ENCODE measurements around the gene ELOVL5. TPM values are rescaled to one million over a fixed set of nuclear protein-coding genes. Genes with fewer than 3 reads are reported as not detected.
"Not testable (repeated sequence)": the region's sequence is repeated elsewhere in the genome, so short reads cannot be mapped to it uniquely, and the experiment has no call there.

Gene ELOVL5
- total RNA-seq, 1 donor from 2014 or later, result 67.1 TPM

DNA sequence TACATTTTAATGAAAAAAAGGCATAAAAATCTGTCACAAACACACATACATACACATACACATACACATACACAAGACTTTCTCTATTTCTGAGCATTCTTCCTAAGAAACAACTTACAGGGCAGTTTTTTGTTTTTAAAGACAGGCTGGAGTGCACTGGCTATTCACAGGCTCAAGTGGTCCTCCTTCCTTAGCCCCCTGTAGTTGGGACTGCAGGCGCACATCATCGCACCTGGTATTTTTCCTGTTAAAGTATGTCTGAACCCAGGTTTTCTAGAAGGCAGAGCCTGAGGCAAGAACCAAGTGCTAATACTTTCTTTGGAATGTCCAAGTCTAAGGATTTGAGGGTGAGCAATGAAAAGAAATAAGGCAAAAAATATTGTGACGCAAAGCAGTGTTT, 41.3 kb upstream of the ELOVL5 start:
- H3K4me1 Mint-ChIP-seq (ENCODE audit: low read depth), result no peaks in the 10 kb centered on the region
- TF ChIP-seq, protein P1, sequence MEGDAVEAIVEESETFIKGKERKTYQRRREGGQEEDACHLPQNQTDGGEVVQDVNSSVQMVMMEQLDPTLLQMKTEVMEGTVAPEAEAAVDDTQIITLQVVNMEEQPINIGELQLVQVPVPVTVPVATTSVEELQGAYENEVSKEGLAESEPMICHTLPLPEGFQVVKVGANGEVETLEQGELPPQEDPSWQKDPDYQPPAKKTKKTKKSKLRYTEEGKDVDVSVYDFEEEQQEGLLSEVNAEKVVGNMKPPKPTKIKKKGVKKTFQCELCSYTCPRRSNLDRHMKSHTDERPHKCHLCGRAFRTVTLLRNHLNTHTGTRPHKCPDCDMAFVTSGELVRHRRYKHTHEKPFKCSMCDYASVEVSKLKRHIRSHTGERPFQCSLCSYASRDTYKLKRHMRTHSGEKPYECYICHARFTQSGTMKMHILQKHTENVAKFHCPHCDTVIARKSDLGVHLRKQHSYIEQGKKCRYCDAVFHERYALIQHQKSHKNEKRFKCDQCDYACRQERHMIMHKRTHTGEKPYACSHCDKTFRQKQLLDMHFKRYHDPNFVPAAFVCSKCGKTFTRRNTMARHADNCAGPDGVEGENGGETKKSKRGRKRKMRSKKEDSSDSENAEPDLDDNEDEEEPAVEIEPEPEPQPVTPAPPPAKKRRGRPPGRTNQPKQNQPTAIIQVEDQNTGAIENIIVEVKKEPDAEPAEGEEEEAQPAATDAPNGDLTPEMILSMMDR (IDR thresholded peaks at IDR 0.05; ENCODE audit: unreplicated experiment), result no peak
- H3K9me3 Mint-ChIP-seq (ENCODE audit: low read depth), result no peaks in the 10 kb centered on the region
- H3K27ac Mint-ChIP-seq, result no peak overlapping the region
- H3K27me3 Mint-ChIP-seq, result peaks cover 11% of the 10 kb centered on the region
- no peaks in the 10 kb centered on the region for H3K36me3 Mint-ChIP-seq (ENCODE audit: insufficient read depth)
- no peak for DNase-seq (ENCODE audit: low spot score, unreplicated experiment)
- H3K4me3 Mint-ChIP-seq (ENCODE audit: low read depth), result no peak overlapping the region

DNA sequence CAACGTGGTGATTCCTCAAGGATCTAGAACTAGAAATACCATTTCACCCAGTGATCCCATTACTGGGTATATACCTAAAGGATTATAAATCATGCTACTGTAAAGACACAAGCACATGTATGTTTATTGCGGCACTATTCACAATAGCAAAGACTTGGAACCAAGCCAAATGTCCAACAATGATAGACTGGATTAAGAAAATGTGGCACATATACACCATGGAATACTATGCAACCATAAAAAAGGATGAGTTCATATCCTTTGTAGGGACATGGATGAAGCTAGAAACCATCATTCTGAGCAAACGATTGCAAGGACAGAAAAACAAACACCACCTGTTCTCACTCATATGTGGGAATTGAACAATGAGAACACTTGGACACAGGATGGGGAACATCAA, 39.9 kb upstream of the ELOVL5 start:
- not testable (repeated sequence) for H3K36me3 Mint-ChIP-seq (ENCODE audit: insufficient read depth); DNase-seq (ENCODE audit: low spot score, unreplicated experiment); H3K27ac Mint-ChIP-seq; H3K4me1 Mint-ChIP-seq (ENCODE audit: low read depth); H3K4me3 Mint-ChIP-seq (ENCODE audit: low read depth); H3K9me3 Mint-ChIP-seq (ENCODE audit: low read depth)
- H3K27me3 Mint-ChIP-seq, result peaks cover 11% of the 10 kb centered on the region

DNA sequence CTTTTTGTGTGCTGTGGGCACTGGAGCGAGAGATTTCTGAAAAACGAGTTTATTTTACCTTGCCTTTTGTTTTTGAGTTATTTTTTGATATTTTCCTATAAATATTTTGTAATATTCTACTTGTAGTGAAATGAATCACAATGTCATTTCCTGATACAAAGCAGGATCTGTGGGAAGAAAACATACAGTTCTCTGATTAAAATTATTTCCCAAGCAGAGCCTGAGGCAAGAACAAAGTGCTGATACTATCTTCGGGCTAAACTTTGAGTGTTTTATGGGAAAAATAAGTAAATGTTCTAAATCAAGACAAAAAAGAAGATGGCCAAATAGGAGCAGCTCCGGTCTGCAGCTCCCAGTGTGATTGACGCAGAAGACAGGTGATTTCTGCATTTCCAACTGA, 33.7 kb upstream of the ELOVL5 start:
- no peaks in the 10 kb centered on the region for H3K27me3 Mint-ChIP-seq
- no peaks in the 10 kb centered on the region for H3K36me3 Mint-ChIP-seq (ENCODE audit: insufficient read depth)
- H3K4me1 Mint-ChIP-seq (ENCODE audit: low read depth), result peaks cover under 1% of the 10 kb centered on the region
- peaks cover 9% of the 10 kb centered on the region for H3K9me3 Mint-ChIP-seq (ENCODE audit: low read depth)
- no peak for DNase-seq (ENCODE audit: low spot score, unreplicated experiment)
- TF ChIP-seq, protein P1 (IDR thresholded peaks at IDR 0.05; ENCODE audit: unreplicated experiment), result no peak
- H3K4me3 Mint-ChIP-seq (ENCODE audit: low read depth), result no peak overlapping the region
- H3K27ac Mint-ChIP-seq, result no peak overlapping the region

DNA sequence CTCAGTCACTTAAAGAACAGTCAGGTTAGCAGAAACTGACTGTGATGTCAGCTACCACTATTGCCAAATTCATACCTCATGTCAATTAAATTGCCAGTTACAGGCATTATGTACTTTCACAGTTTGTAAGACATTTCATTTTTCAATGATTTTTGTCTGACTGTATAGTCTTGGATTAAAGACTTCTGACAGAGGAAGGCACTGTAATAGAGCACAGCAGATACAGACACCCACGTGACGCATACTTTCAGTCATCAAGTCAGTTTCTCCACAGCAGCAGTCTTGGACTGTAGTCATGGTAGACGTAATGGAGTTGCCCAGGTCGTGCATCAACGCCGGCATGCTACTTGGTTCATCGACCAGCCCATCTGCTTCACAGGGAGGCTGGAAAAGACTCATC, 29.5 kb upstream of the ELOVL5 start:
- Mint-ChIP-seq H3K27ac (no peak overlapping the region), H3K4me1 (ENCODE audit: low read depth) (peaks cover 4% of the 10 kb centered on the region), H3K27me3 (peaks cover 7% of the 10 kb centered on the region), H3K36me3 (ENCODE audit: insufficient read depth) (no peaks in the 10 kb centered on the region), H3K4me3 (ENCODE audit: low read depth) (no peak overlapping the region), H3K9me3 (ENCODE audit: low read depth) (peaks cover 6% of the 10 kb centered on the region)
- TF ChIP-seq, protein P1 (IDR thresholded peaks at IDR 0.05; ENCODE audit: unreplicated experiment), result no peak
- DNase-seq (ENCODE audit: low spot score, unreplicated experiment), result no peak

DNA sequence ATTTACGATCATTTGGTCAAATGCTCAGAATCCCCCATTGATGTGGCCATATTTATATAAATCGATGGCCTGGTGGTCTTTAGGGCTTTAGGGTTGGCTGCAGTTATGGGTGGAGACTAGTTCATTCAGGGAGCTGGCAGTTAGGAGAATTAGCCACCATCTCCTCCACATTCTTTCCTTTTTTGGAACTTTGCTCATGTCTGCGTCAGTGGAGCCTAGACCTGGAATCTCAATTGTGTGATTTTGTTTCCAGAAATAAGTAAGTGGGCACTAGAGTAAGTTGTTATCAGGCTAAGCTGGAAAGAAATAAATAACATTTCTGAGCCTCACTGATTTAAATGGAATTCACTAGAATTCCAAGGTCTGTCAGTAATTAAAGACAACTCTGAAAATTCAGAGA, 29.0 kb upstream of the ELOVL5 start:
- Mint-ChIP-seq H3K4me1 (ENCODE audit: low read depth) (peaks cover 4% of the 10 kb centered on the region), H3K36me3 (ENCODE audit: insufficient read depth) (no peaks in the 10 kb centered on the region), H3K27ac (no peak overlapping the region)

DNA sequence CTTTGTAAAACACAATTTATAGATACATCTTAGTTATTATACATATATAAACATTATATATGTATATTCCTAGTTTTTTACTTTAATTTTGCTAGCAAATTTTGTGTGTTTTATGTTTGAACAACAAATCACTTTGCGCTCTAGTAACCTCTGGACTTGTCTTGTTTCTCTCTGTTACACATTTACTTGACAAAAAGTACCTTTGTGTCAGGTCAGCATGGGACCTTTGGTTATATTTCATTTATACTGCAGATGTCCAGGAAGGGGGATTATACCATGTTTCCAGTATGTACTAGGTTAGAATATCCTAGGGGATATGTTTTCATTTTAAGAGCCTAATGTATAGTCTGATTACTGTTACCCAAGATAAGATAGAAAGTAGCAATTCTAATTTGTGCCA, 28.5 kb upstream of the ELOVL5 start:
- H3K27me3 Mint-ChIP-seq, result peaks cover 7% of the 10 kb centered on the region
- H3K4me1 Mint-ChIP-seq (ENCODE audit: low read depth), result peaks cover 4% of the 10 kb centered on the region
- H3K4me3 Mint-ChIP-seq (ENCODE audit: low read depth), result no peak overlapping the region
- no peak overlapping the region for H3K27ac Mint-ChIP-seq
- no peaks in the 10 kb centered on the region for H3K36me3 Mint-ChIP-seq (ENCODE audit: insufficient read depth)
- TF ChIP-seq, protein P1 (IDR thresholded peaks at IDR 0.05; ENCODE audit: unreplicated experiment), result no peak
- no peak for DNase-seq (ENCODE audit: low spot score, unreplicated experiment)
- peaks cover 3% of the 10 kb centered on the region for H3K9me3 Mint-ChIP-seq (ENCODE audit: low read depth)

More for the DNA sequence above, 29.0 kb upstream of the ELOVL5 start:
- TF ChIP-seq, protein P1 (IDR thresholded peaks at IDR 0.05; ENCODE audit: unreplicated experiment), result no peak
- no peak for DNase-seq (ENCODE audit: low spot score, unreplicated experiment)
- peaks cover 7% of the 10 kb centered on the region for H3K27me3 Mint-ChIP-seq
- H3K9me3 Mint-ChIP-seq (ENCODE audit: low read depth), result peaks cover 6% of the 10 kb centered on the region
- no peak overlapping the region for H3K4me3 Mint-ChIP-seq (ENCODE audit: low read depth)
